ENCODE measurements around the gene ITPKC.

ITPKC gene

DNA sequence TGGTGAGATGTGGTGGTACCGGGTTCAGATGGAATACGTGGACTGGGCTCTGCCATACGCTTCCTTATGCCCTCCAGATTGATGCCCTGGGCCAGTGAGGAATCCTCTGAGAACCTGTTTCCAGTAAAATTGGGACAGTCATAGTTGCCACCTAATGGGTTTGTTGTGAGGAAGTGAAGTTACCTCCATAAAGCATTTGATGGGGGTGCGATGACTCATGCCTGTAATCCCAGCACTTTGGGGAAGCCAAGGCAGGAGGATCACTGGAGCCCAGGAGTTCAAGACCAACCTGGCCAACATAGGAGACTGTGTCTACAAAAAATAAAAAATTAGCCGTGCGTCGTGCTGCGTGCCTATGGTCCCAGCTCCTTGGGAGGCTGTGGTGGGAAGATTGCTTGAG lies 38.9 kb downstream of the ITPKC start:
- CTCF ChIA-PET = interaction anchor here (0.6 to 1.2 kb wide), 2 partner anchors 16 to 104 kb away, joined by 3 to 7 read pairs; no protein-coding TSS in a partner anchor

GRCh38 chr19:40756502-40757110 lies 39.7 kb downstream of the ITPKC start:
- ChIA-PET POLR2A (ENCODE audit: low non-redundant PET) (interaction anchor here (1.0 kb wide), 1 partner anchor 13 kb away, joined by 3 read pairs; no protein-coding TSS in a partner anchor), CTCF (no interaction called here)
- DNase-seq (ENCODE audit: low spot score) = peak; percentile 48
- no peak for TF ChIP-seq CTCF (conservative IDR thresholded peaks at IDR 0.05; ENCODE audit: low read depth)
- H3K27ac ChIP-seq = peak overlapping the region; percentile 61

More for the DNA sequence above, 38.9 kb downstream of the ITPKC start:
- POLR2A ChIA-PET (ENCODE audit: low non-redundant PET) = interaction anchor here (1.0 kb wide), 1 partner anchor 12 kb away, joined by 3 read pairs; no protein-coding TSS in a partner anchor
- TF ChIP-seq CTCF (conservative IDR thresholded peaks at IDR 0.05; ENCODE audit: low read depth) = no peak
- DNase-seq (ENCODE audit: low spot score) = no peak
- H3K27ac ChIP-seq = peak overlapping the region; percentile 61

DNA sequence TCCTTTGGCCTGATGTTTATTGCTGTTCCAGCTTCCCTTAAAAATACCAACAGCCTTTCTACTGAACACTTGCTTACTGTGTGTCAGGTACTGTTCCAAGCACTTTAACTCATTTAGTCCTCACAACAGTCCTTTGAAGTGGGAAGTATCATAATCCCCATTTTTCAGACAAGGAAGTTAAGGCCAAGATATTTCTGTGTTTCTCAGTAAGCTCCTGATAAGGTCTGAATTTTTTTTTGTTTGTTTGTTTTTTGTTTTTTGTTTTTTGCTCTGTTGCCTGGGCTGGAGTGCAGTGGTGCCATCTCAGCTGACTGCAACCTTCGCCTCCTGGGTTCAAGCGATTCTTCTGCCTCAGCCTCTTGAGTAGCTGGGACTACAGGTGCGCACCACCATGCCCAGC lies 41.6 kb downstream of the ITPKC start:
- ChIA-PET CTCF (no interaction called here), POLR2A (ENCODE audit: low non-redundant PET) (no interaction called here)
- DNase-seq (ENCODE audit: low spot score) = no peak
- 0 out of 2 replicates have a peak overlapping the region, but pooled peaks have one; percentile 32 for H3K27ac ChIP-seq
- no peak for TF ChIP-seq CTCF (conservative IDR thresholded peaks at IDR 0.05; ENCODE audit: low read depth)

- POLR2A ChIA-PET (ENCODE audit: low non-redundant PET) = no interaction called here
- CTCF ChIA-PET = no interaction called here
- DNase-seq (ENCODE audit: low spot score) = no peak
- TF ChIP-seq CTCF (conservative IDR thresholded peaks at IDR 0.05; ENCODE audit: low read depth) = no peak
- peak overlapping the region; percentile 32; the same call in 1 of the 2 replicates for H3K27ac ChIP-seq
These were observed 42.4 kb downstream of the ITPKC start for GRCh38 chr19:40759352-40759751.

- H3K27ac ChIP-seq = peak overlapping the region; percentile 22
- no peak for DNase-seq (ENCODE audit: low spot score)
- TF ChIP-seq CTCF (conservative IDR thresholded peaks at IDR 0.05; ENCODE audit: low read depth) = no peak
- CTCF ChIA-PET = interaction anchor here (0.6 kb wide), 1 partner anchor 44 kb away, joined by 3 read pairs; no protein-coding TSS in a partner anchor
- POLR2A ChIA-PET (ENCODE audit: low non-redundant PET) = no interaction called here
These were observed 46.0 kb downstream of the ITPKC start for GRCh38 chr19:40762754-40763470.

- DNase-seq (ENCODE audit: low spot score) = no peak
- no peak for TF ChIP-seq CTCF (conservative IDR thresholded peaks at IDR 0.05; ENCODE audit: low read depth)
- peak overlapping the region; percentile 22; the same call in 1 of the 2 replicates for H3K27ac ChIP-seq
- POLR2A ChIA-PET (ENCODE audit: low non-redundant PET) = no interaction called here
- CTCF ChIA-PET = interaction anchor here (0.5 to 0.6 kb wide), 2 partner anchors 45 to 458 kb away, joined by 3 read pairs; no protein-coding TSS in a partner anchor
These were observed 46.6 kb downstream of the ITPKC start for GRCh38 chr19:40763526-40763925.
